GM18907 (cell line): ENCODE measurements around the gene HEXA.
A peak's percentile ranks its signal among the peaks of the same experiment; 100 is the strongest.

ENCODE experiments used
- ATAC-seq: cut with Tn5 transposase; IDR thresholded peaks from one replicate; pipeline ENCODE4 v1.9.1; 2021; ENCODE audit warnings: mild to moderate bottlenecking, moderate library complexity; ENCODE audit not compliant: unreplicated experiment

Gene HEXA

DNA sequence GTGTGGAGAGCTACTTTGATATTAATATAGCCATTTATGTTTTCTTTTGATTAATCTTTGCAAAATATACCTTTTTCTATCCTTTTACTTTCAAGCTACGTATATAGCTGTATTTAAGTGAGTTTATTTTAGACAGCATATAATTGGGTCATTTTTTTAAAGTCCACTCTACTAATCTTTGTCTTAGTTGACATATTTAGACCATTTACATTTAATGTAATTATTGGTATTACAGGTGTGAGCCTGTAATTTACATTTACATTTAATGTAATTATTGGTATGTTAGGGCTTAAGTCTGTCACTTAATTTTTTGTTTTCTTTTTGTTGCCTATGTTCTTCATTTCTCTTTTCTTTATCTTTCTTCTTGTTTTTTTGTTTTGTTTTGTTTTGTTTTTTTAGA, 52.1 kb downstream of the HEXA start:
- no peak for ATAC-seq

GRCh38 chr15:72319985-72320671, 55.7 kb downstream of the HEXA start, which contains the start of gene CELF6:
Gene CELF6 (minus strand): TSS chr15:72320157. CDS start chr15:72319874, 283 bp downstream.
- ATAC-seq, result peak; percentile 65

DNA sequence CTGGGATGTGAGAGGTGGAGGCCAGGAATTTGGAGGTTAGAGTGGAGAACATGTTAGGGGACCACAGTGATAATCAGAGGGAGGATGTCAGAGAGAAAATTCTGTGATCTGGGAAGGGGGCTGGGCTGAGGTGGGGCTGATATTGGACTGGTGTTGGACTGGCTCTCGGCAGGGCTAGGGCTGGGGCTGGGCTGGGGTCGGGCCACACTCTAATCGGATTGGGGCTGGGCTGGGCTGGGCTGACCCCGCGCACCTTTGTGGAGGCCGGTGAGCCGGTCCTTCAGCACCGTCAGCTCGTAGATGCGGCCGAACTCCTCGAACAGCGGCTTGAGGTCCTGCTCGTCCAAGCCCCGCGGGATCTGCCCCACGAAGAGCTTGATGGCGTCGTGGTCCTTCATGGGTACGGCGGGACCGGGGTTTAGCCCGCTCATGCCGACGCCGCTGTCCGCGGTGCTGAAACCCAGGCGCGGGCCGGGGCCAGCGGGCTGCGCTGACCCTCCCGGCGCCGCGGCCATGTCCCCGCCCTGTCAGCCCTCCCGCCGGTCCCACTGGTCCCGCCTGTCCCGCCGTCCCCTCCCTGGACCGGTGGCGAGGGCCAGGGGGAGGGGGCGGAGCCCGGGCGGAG, 56.3 kb downstream of the HEXA start:
- peak; percentile 35 for ATAC-seq

DNA sequence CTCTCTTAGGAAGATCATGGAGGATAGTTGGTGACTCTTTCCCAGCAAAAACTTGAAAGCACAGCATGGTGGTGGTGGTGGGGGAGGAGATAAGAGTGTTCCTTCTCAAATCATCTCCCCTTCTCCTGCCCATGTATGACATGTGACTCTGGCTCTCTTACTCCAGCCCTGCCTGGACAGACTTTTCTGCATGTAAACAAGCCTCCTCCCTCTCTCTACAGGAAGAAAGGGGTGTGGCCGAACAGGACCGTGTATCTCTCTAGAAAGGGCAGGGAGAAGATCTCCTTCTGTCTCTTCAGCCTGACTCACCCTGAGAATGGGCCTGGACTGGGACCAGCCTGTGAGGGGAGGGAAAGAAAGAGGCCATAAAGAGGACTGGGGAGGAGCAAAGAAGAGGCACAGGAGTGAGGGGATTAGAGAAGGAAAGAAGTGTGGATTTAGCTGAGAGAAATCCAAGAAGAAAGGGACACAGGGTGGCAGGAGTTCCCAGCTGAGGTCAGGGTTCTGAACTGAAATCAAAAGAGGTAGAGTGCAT, 57.3 kb downstream of the HEXA start:
- no peak for ATAC-seq

- no peak for ATAC-seq
These were observed 60.0 kb downstream of the HEXA start for GRCh38 chr15:72315706-72316370.

- no peak for ATAC-seq
These were observed 61.9 kb downstream of the HEXA start for GRCh38 chr15:72313881-72314280.

GRCh38 chr15:72313448-72313840, 62.4 kb downstream of the HEXA start:
- ATAC-seq, result no peak

DNA sequence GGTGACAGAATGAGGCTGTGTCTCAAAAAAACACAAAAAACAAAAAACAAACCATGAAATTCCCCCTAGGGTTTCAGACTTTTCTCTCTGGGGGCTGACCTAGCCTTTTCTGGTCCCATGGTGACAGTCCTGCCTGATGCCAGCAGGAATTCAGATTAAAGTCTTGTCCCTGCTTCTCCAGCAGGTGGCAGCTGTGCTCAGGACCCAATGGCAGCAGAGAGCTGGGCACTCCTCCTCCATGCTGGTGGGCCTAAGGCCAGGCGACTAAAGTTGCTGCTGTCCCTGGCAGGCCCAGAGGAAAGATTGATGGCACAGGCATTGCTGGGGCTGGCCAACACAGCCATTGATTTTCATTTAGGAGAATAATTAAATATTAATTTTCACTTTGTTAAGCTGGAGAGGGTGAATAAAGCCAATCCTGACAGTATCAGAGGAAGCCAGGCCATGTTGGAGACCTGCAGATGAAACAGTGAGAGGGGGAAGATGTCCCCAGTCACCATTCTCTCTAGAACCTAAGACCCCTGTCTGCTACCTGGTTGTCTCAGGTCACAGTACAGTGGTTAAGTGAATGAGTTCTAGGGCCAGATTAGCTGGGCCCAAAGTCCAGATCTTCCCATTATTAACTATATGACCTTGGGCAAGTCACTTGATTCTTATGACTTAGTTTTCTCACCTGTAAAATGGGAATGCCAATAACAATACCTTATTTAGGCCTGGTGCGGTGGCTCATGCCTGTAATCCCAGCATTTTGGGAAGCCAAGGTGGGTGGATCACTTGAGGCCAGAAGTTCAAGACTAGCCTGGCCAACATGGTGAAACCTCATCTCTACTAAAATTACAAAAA, 63.0 kb downstream of the HEXA start:
- no peak for ATAC-seq

DNA sequence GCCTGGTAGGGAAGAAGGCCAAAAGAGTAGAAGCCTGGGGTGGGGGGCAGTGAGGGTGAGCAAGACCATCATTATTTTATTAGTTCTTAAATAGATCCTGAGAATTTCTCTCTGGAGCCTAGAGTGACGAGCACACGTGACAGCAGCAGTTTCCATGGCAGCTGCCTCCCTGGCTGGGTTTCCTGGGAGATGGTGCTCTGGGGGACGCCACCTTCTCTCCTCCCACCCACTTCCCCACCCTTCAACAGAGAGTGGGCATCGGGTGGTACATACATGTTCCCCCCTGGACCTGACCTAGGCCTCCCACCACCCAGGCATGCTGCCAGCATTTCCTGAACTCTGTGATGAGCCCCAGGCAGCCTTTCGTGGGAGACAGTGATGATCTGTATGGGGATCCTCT, 68.8 kb downstream of the HEXA start:
- no peak for ATAC-seq

DNA sequence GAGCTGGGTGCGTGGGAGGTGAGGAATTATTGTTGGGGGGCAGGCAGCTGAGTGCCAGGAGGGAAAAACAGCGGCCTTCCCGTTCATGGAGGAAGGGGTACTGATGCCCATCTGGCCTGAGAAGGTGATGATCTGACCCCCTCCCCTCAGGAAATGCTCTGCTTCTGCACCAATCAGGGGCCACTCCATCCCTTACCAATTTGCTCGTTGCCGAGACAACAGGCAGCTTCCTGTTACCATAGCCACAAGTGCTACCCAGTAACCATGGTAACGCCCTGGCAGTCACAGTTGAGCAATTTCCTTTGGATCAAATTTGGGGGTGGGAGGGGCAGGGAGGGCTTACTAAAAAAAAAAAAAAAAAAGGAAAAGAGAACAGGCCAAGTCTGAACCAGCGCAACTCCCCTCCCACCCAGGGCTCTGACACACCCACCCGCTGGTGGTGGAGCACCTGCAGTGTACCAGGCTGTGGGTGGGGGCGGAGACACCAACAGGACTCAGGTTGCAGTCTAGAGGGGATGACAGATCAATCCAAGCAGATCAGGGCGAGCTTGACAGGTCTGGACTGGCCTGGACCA, 69.5 kb downstream of the HEXA start:
- no peak for ATAC-seq

- no peak for ATAC-seq
These were observed 71.2 kb downstream of the HEXA start for GRCh38 chr15:72304596-72304995.

GRCh38 chr15:72302955-72303354, 72.9 kb downstream of the HEXA start:
- no peak for ATAC-seq
